HG02884 (cell line): Measurements from ENCODE around the gene CRACR2B.

Experiments
- ATAC-seq: cut with Tn5 transposase; IDR thresholded peaks from one replicate; pipeline ENCODE4 v1.9.1; 2021; ENCODE audit warnings: mild to moderate bottlenecking, moderate library complexity; ENCODE audit not compliant: unreplicated experiment

Gene CRACR2B

DNA sequence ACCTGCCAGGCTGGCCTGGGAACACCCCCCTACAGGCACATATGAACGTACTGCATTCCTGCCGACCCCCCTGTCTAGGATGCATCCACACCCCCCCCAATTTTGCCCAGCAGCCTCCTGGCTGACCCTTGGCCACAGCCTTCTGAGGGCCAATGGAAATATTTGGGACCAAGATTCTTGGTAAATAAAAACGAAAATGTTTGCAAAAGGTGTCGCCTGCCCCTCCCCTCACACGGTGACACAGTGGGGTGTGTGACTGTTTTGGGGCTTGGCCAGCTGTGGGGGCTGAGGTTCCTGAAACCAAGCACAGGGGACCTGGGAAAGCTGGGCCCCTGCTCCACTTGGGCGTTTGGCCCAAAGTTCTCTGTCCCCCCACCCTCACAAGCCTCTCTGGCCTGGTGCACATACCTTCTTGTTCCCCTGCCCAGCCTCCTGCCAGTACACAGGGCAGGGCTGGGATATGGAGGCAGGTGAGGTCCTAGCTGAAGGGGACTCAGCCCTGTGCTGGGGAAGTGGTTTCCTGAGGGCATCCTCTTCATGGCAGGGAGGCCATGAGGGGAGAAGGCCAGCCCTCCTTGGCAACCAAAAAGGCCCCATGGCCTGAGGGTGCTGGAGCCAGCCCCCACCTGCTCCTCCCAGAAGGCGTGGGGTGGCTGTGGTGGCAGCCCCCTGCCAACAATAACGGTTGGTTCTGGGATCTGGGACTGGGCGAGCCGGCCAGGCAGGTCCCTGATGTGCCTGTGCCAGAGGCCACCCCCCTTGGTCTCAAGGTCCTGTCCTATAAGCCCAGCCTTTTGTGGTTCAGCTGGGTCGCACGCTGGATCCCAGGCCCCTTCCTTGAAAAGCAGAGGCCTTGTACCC, 2.1 kb upstream of the CRACR2B start:
- ATAC-seq, result no peak

DNA sequence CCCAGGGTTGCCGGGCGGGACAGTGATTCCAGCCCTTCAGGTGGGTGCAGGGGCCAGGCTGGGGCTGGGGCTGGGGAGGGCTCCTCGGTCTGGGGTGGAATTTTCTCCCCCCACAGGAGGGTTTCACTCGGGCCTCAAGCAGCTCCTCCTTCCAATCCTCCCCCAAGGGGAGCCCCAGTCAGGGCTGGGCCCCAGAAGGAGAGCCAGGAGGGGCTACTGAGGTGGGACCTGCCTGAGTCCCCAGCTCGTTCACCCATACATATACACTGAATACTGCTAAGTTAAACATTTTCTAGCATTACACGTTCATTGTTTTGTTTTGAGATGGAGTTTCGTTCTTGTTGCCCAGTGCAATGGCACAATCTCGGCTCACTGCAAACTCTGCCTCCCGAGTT, 1.5 kb upstream of the CRACR2B start:
- ATAC-seq, result no peak

DNA sequence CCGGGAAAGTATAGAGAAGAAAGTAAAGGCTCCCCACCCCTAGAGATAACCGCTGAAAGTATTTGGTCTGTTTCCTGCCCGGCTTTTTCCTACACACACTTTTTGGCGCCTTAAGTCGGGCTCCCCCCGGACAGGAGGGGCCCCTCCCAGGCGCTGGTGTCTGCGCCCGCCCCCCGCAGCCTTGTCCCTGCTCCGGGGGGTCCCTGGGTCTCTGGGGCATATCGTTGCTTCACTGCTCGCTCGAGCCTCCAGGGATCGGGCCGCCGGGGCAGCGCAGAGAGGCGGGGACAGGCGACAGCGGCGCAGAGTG, 928 bp upstream of the CRACR2B start:
- no peak for ATAC-seq

DNA sequence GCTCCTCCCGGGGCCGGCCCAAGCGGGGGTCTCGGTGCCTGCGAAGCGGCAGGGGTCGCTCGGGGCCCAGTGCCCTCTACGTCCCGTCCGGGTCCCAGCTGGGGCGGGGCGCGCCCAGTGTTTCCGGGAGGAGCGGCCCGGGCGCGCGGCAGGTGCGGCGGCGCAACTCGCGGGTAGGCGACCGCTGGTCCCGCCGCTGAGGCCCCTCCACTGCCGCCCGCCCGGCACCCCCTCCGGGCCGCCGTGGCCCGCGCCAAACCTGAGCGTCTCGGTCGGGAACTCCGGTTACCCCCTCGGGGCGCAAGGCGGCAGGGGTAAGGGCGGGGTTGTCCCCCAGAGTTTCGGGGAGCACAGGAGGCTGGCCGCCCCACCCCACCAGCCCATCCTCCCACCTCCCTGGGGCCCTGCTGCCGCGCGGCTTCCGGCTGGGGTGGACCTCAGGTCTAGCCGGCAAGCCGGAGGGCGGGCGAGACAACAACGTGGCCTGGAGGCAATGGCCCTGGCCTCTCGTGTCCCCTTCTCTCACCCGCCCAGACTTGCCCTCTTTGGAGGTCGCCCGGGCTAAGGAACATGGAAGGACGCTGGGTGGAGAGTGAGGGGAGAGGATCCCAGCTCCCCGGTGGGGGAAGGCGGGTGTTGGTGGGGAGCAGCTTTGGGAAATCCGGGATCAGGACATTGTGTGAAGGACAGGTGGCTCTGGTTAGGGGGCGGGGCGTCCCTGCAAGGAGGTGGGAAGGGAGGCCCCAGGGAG, 398 bp upstream of the CRACR2B start:
- ATAC-seq, result no peak

DNA sequence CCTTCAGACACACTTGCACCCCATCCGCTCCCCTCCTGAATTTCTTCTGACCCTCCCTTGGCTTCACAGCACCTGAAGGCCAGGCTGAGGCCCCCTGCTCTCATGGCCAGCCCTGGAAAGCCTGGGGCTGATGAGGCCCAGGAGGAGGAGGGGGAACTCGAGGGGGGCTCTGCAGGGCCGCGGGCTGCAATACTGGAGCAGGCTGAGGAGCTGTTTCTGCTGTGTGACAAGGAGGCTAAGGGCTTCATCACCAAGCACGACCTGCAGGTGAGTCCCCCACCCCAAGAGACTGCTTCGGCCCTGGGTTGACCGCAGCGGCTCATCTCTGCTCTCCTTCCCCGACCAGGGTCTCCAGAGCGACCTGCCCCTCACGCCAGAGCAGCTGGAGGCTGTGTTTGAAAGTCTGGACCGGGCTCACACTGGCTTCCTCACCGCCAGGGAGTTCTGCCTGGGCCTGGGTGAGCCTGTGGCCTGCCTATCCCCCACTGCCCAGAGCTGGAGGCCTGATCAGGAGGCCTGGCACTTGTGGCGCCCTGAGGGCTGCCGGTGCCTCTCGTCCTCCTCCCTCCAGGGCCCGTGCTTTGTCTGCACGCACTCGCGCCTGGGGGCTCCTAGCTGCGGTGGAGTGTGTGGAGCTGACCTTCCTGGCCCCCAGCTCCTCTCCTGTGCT, 922 bp downstream of the CRACR2B start:
- no peak for ATAC-seq

DNA sequence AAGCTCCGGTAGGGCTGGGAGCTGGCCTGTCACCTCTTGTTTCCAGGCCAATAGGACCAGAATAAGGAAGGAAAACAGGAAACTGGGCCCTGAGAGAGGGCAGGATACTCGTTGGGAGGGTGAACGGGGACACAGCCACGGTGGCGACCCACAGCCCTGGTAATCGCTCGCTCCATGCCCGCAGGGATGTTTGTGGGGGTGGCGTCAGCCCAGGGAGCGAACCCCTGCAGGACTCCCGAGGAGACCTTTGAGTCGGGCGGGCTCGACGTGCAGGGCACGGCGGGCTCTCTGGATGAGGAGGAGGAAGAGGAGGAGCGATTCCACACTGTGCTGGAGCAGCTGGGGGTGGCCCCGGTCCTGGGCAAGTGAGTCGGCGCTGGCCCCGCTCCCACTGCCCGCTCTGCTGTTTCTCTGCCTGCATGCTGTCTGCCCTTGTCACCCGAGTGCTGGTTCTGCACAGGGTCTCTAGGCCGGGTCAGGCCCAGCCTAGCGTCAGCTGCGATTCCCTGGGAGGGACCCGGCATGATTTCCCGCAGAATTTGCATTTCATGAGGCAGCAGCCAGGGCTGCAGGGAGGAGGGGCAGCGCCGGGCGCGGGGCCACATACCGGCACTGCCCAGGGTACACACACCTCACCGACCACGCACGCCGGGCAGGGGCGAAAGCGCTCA, 1.6 kb downstream of the CRACR2B start:
- ATAC-seq, result no peak

DNA sequence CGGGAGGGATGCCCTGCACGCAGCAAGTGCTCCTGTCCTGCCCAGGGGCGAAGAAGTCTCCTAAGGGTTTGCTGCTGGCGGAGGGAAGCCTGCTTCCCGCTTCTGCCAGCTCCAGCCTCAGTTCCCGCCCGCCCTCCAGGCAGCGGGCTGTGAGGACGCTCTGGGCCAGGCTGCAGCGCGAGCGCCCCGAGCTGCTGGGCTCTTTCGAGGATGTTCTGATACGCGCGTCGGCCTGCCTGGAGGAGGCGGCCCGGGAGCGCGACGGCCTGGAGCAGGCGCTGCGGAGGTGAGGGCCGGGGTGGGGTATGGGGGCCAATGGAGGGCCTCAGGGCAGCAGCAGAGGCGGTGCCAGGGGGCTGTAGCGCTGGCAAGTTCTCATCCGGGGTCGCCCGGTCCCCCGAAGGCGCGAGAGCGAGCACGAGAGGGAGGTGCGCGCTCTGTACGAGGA, 2.2 kb downstream of the CRACR2B start:
- ATAC-seq, result no peak

DNA sequence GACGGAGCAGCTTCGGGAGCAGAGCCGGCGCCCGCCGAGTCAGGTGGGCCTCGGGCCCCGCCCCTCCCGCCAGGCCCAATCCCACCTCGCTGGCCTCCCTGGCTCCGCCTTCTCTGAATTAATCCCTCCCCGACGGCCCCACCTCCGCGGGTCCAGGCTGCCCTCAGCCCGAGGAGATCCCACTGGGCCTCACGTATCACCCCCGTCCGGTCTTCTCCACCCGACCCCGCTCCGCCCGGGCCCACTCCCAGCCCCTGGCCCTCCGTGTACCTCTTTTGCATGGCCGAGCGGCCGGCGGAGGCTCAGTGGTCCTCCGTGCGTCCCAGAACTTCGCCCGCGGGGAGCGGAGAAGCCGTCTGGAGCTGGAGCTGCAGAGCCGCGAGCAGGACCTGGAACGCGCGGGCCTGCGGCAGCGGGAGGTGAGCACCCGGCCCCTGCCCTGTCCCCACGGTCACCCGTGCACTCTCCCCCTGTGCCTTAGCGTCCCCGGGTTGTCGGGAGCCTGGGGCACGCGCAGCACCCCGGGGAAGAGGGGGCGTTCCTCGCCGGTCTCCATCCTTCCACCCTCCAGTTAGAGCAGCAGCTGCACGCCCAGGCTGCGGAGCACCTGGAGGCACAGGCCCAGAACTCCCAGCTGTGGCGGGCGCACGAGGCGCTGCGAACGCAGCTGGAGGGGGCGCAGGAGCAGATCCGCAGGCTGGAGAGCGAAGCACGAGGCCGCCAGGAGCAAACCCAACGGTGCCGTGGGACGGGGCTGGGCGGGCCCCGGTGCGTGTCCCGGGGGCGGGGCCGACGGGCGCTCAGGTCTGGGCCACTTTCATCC, 2.8 kb downstream of the CRACR2B start:
- no peak for ATAC-seq

DNA sequence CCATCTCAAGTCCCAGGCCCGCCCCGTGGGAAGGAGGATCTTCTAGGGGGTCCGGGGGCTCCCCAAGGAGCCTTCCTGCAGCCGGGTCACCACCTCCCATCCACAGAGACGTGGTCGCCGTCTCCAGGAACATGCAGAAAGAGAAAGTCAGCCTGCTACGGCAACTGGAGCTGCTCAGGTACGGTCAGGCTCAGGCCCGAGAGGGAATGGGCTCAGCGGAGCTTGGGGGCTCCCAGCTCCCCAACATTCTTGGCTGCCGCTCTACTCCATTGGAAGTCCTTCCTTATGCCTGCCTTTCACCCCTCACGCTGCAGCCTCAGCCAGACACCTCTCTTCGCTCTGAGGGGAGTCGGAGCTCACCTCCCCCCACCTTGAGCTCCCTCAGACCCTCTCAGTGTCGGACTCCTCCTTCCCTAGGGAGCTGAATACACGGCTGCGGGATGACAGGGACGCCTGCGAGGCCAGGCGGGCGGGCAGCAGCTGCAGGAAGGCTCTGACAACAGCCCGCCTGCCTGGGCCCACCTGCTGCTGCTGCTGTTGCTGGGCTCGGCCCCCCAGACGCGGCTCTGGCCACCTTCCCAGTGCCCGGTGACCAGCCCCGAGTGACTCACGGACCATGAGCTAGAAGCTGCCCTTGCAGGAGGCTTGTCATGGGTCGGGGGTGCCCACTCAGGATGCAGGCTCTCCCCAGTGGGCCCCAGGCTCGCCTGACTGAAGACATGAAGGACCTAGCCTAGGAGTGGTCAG, 3.6 kb downstream of the CRACR2B start:
- ATAC-seq, result no peak

DNA sequence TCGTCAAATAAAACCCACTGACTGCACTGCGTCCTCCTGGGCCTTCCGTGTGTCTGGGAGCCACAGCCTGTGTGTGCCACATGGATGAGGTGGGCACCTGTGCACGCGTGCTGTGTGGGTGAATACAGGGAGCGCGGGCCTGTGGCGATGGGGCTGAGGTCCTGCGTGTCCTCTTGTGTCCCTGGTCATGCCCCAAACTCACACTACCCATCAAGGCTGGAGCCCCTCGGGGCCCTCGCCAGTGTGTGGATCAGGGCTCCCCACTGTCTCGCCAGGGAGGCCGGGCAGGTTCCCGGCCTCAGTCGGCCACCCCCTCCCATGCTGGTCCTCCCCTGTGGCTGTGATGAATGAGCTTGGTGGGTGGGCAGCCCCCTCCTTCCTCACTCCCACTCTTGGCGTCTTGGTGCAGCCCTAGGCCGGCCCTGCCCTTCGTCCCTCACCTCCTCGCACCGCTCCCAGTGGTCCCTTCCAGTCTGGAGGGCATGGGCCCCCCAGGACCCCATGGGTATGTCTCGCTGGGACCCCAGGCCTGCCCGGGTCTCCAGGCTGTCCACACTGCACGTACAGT, 4.3 kb downstream of the CRACR2B start:
- no peak for ATAC-seq

DNA sequence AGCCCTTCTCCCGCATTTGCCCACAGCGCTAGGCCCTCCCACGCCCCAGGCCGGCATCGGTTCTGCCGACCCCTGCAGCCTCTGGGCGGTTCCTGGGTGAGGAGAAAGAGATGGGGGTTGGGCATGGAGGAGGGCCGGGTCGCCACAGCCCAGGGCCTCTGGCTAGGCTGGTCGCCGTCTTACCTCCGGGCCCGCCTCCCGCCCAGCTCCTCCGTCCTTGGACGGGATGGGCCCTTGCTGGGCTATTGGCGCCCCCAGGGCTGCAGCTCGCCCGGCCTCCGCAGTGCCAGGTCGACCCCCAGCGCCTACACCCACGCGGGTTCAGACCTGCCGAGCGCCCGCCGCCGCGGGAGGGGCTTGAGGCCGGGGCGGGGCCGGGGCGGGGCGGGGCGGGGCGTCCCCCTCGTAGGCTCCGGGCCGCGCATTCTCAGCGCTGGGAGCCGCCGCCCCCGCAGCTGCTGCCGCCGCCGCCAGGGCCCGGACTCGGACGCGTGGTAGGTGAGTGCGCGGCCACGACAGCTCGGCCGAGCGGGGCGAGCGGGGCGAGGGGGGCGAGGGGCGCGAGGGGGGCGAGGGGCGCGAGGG, 4.9 kb downstream of the CRACR2B start, which contains the start of gene CD151:
CD151 (plus strand) TSS at position 424 of the 585 bp plus-strand sequence. CDS start 3,118 bp downstream, outside the sequence.
- no peak for ATAC-seq

DNA sequence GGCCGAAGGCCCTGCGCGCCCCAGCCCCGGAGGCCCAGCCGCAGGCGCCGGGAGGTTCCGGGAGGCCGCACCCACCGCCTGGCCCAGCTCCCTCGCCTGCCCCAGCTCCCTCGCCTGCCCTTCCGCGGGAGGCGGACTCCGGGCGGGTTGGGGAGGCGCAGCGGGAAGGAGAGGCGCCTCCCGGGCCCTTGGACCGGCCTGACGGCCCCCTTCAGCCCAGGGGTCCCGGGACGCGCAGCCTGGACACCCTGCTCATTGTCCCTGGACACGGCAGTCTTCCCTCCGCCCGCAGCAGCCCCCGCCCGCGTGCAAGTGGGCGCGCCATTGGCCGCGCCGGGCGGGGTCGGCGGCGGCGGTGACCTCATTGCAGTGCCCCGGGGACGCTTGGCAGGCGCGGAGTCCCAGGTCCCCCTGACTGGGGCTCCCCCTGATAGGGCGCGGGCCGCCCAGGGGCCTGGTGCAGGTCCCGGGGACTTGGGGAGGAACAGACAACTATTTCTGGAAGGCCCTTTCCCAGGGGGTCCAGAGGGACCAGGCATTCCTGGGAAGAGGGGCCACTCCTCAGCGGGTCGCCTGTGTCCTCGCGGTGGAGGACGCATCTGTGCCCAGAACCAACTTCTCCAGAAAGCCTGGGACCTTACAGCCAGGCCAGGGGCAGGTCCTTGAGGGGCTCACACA, 5.5 kb downstream of the CRACR2B start:
- ATAC-seq, result no peak

DNA sequence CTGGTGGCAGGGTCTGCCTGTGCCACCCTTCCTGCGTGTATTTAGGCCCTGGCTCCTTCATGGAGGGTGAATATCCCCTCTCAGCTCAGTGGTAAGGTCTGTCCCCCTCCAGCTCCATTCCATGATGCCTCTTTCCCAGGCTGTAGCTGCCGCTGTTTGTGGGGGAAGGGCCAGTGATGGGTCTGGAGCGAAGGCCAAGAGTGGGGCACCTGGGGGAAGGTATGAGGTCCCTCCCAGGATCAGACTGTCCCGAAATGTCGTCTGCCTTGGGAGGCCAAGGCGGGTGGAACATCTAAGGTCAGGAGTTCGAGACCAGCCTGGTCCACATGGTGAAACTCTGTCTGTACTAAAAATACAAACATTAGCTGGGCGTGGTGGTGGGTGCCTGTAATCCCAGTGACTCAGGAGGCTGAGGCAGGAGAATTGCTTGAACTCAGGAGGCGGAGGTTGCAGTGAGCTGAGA, 6.2 kb downstream of the CRACR2B start:
- no peak for ATAC-seq

DNA sequence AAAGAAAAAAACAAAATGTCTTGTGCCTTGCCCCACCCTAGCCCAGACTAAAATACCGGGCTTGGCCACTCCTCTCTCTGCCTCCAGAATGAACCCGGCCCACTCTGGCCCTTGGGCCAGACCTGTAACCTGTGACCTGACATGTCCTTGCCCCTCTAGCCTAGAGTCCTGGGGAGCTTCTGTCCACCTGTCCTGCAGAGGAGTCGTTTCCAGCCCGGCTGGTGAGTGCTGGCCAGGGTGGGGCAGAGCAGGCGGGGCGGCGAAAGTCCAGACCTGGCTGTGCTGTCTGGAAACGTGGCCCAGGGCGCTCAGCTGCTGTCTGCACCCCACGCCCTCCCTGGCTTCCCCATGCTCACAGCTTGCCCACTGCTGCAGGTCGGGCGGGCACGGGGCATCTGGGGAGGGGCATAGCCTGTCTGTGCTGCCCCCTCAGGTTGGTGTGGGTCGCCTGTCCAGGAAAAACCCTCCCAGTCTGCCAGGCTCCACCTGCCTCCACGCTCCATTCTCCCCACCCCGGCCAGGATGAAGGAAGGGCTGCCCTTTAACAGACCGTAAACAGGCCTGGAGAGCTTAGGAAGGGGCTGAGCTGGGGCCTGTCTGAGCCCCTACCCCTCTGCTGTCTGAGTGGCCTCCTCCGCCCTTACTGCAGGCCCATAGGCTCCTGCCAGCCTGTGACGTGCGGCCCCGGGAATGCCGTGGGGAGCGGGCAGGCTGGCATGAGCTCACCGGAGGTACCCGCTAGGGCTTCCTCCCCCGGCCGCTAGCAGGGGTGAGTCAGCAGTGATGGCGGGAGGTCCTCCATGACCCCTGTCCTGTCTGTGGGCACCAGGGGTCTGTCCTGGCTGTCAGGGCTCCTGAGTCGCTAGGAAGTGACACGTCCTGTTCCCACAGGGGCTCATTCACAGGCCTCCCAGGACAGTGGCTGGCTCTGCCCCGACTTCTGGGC, 6.9 kb downstream of the CRACR2B start:
- ATAC-seq, result no peak

DNA sequence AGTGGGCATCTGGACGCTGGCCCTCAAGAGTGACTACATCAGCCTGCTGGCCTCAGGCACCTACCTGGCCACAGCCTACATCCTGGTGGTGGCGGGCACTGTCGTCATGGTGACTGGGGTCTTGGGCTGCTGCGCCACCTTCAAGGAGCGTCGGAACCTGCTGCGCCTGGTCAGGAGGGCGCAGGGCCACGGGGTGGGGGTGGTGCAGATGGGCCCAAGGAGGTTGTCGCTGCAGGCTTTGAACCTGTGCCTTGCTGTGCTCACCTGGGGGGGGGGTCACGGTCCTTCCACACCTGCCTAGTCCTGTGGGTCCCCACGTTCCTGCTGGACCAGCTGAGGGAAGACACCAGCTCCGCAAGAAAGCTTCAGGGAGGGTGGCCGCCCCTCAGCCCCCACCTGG, 8.6 kb downstream of the CRACR2B start:
- ATAC-seq, result no peak

DNA sequence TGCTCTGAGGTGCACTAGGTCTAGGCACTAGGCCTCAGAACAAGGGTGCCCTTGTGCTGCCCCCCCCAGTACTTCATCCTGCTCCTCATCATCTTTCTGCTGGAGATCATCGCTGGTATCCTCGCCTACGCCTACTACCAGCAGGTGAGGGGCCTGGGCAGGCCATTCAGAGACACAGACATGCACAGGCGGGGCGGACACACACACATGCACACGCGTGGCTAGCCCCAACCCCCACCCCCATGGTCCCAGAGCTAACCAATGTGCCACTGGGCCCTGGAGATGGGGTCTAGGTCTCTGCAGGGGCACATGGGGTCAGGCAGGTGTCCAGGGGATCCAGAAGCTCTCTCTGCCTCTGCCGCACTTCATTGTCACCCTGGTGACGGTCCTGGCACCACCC, 9.0 kb downstream of the CRACR2B start:
- ATAC-seq, result no peak
